Common myeloid progenitor, CD34-positive (primary cell): Measurements from ENCODE around the gene RAB8A.

Source experiments
- CTCF ChIA-PET: fragments of 350-600 bp; sonication (Branson Sonifier 250); formaldehyde crosslinking; loops from one replicate; lab custom pipeline; 2021; ENCODE audit warnings: antibody characterized with exemption; lab: Charles Lee
- POLR2A ChIA-PET: fragments of 350-600 bp; sonication (Branson Sonifier 250); formaldehyde crosslinking; loops from one replicate; lab custom pipeline; 2021; ENCODE audit warnings: antibody characterized with exemption; lab: Charles Lee
- DNase-seq, 3 donors: peaks; one replicate each; pipeline versions ENCODE4 v3.0.0 to v3.0.0-alpha.2; 2013
- H3K27ac ChIP-seq, 2 experiments: 1 replicate in 1 of 2; 2 replicates in 1 of 2; pipeline ENCODE4 v1.7.0; 2013; ENCODE audit warnings: inconsistent platforms in 2 of 2, low read length in 2 of 2, mild to moderate bottlenecking in 2 of 2, low read depth in 1 of 2, moderate library complexity in 1 of 2; ENCODE audit not compliant: severe bottlenecking in 2 of 2, insufficient read depth in 1 of 2, poor library complexity in 1 of 2
- H3K27me3 ChIP-seq, 5 experiments: replicated peaks in 2 of 5; 1 replicate in 3 of 5; 2 replicates in 2 of 5; pipeline versions ENCODE4 v1.6.1 to v1.7.0; 2013; ENCODE audit warnings: low read length in 4 of 5, mild to moderate bottlenecking in 2 of 5, moderate library complexity in 2 of 5, inconsistent platforms in 1 of 5; ENCODE audit not compliant: insufficient read depth in 5 of 5, control insufficient read depth in 4 of 5
- H3K36me3 ChIP-seq, 4 experiments: 1 replicate in 2 of 4; 2 replicates in 2 of 4; pipeline versions ENCODE4 v1.6.1 to v1.7.0; 2013; ENCODE audit warnings: low read length in 3 of 4, control low read depth in 1 of 4, mild to moderate bottlenecking in 1 of 4; ENCODE audit not compliant: control insufficient read depth in 4 of 4, insufficient read depth in 4 of 4
- H3K4me1 ChIP-seq, 4 experiments: 1 replicate in 3 of 4; 2 replicates in 1 of 4; pipeline versions ENCODE4 v1.6.1 to v1.7.1; 2013; ENCODE audit warnings: low read length in 3 of 4, mild to moderate bottlenecking in 3 of 4, control low read depth in 1 of 4, inconsistent platforms in 1 of 4, moderate library complexity in 1 of 4; ENCODE audit not compliant: control insufficient read depth in 4 of 4, insufficient read depth in 4 of 4; ENCODE audit errors: control extremely low read depth in 1 of 4
- H3K4me3 ChIP-seq, 7 experiments: 1 replicate in 4 of 7; 2 replicates in 3 of 7; pipeline versions ENCODE4 v1.5.1 to v1.7.0; 2013; ENCODE audit warnings: mild to moderate bottlenecking in 7 of 7, low read length in 6 of 7, moderate library complexity in 6 of 7, inconsistent platforms in 2 of 7, low read depth in 2 of 7, control low read depth in 1 of 7; ENCODE audit not compliant: insufficient read depth in 4 of 7, control insufficient read depth in 1 of 7; ENCODE audit errors: extremely low read depth in 1 of 7
- H3K9me3 ChIP-seq, 5 experiments: 1 replicate in 4 of 5; 2 replicates in 1 of 5; pipeline versions ENCODE4 v1.6.1 to v1.7.1; 2013; ENCODE audit warnings: low read length in 4 of 5, mild to moderate bottlenecking in 2 of 5, inconsistent platforms in 1 of 5, low read depth in 1 of 5, moderate library complexity in 1 of 5; ENCODE audit not compliant: control insufficient read depth in 4 of 5, insufficient read depth in 2 of 5; ENCODE audit errors: control extremely low read depth in 1 of 5
- WGBS: methylation state at CpG from one replicate; pipeline ENCODE4 v1.1.5; 2013; ENCODE audit not compliant: insufficient coverage; 5-methylcytosine and 5-hydroxymethylcytosine counted together

Gene RAB8A

GRCh38 chr19:16089010-16089846 lies 22.5 kb upstream of the RAB8A start:
- CTCF ChIA-PET: interaction anchor here (0.5 to 2.5 kb wide), 6 partner anchors 10 to 323 kb away, joined by 3 to 9 read pairs (median 4); no protein-coding TSS in a partner anchor
- H3K9me3 ChIP-seq: no peaks in the 10 kb centered on the region
- no peak overlapping the region for H3K4me3 ChIP-seq
- DNase-seq: no peak
- WGBS: 96% methylated on average over 7 of the region's 10 CpGs
- POLR2A ChIA-PET: interaction anchor here (0.6 to 0.7 kb wide), 2 partner anchors 10 to 668 kb away, joined by 3 to 5 read pairs; no protein-coding TSS in a partner anchor
- no peak overlapping the region for H3K27ac ChIP-seq
- H3K4me1 ChIP-seq: peaks cover 0 to 39% (median 35%) of the 10 kb centered on the region in 4 experiments
- no peaks in the 10 kb centered on the region for H3K27me3 ChIP-seq
- peaks cover 18 to 87% (median 70%) of the 10 kb centered on the region in 4 experiments for H3K36me3 ChIP-seq

GRCh38 chr19:16091546-16092475 lies 19.9 kb upstream of the RAB8A start:
- CTCF ChIA-PET: interaction anchor here (1.1 to 1.5 kb wide), 4 partner anchors 8 to 26 kb away, joined by 3 to 6 read pairs (median 3); partner anchors contain the start of gene TPM4
- Histone ChIP-seq H3K9me3 (no peaks in the 10 kb centered on the region), H3K36me3 (peaks cover 32 to 97% (median 76%) of the 10 kb centered on the region in 4 experiments), H3K4me3 (no peak overlapping the region), H3K27me3 (no peaks in the 10 kb centered on the region), H3K27ac (peak overlapping the region in 1 of 2 experiments; percentile 49), H3K4me1 (peaks cover 0 to 16% (median 14%) of the 10 kb centered on the region in 4 experiments)
- no peak for DNase-seq
- 99% methylated on average over 9 of the region's 13 CpGs for WGBS
- POLR2A ChIA-PET: no interaction called here

GRCh38 chr19:16094360-16095070 lies 17.2 kb upstream of the RAB8A start:
- 86% methylated on average over 8 of the region's 10 CpGs for WGBS
- Histone ChIP-seq H3K4me3 (no peak overlapping the region), H3K27ac (no peak overlapping the region), H3K4me1 (peaks cover 0 to 3% (median 1%) of the 10 kb centered on the region in 4 experiments), H3K27me3 (no peaks in the 10 kb centered on the region), H3K9me3 (no peaks in the 10 kb centered on the region), H3K36me3 (peaks cover 25 to 96% (median 72%) of the 10 kb centered on the region in 4 experiments)
- CTCF ChIA-PET: interaction anchor here (0.8 to 1.8 kb wide), 11 partner anchors 9 to 225 kb away, joined by 3 to 8 read pairs (median 4); partner anchors contain the start of gene TPM4
- POLR2A ChIA-PET: interaction anchor here (1.1 to 1.6 kb wide), 3 partner anchors 8 to 16 kb away, joined by 3 to 7 read pairs (median 4); no protein-coding TSS in a partner anchor
- no peak for DNase-seq

- H3K4me1 ChIP-seq: peaks cover 0 to 3% (median 1%) of the 10 kb centered on the region in 4 experiments
- ChIA-PET CTCF (interaction anchor here (0.7 to 1.9 kb wide), 15 partner anchors 8 to 225 kb away, joined by 3 to 8 read pairs (median 4); partner anchors contain the start of gene TPM4), POLR2A (interaction anchor here (1.1 to 1.6 kb wide), 3 partner anchors 8 to 16 kb away, joined by 3 to 7 read pairs (median 4); no protein-coding TSS in a partner anchor)
- H3K27me3 ChIP-seq: no peaks in the 10 kb centered on the region
- H3K36me3 ChIP-seq: peaks cover 27 to 96% (median 73%) of the 10 kb centered on the region in 4 experiments
- H3K9me3 ChIP-seq: no peaks in the 10 kb centered on the region
- H3K27ac ChIP-seq: no peak overlapping the region
- 91% methylated on average over 13 of the region's 13 CpGs for WGBS
- peak in 2 of 3 donors; percentile 53 to 58 for DNase-seq
- no peak overlapping the region for H3K4me3 ChIP-seq
Observed at GRCh38 chr19:16095071-16095571, 16.6 kb upstream of the RAB8A start.

GRCh38 chr19:16096280-16096855 lies 15.3 kb upstream of the RAB8A start:
- no peak for DNase-seq
- Histone ChIP-seq H3K4me3 (no peak overlapping the region), H3K9me3 (no peaks in the 10 kb centered on the region), H3K36me3 (peaks cover 33 to 95% (median 71%) of the 10 kb centered on the region in 4 experiments), H3K4me1 (peaks cover 0 to 3% (median 1%) of the 10 kb centered on the region in 4 experiments), H3K27ac (no peak overlapping the region), H3K27me3 (no peaks in the 10 kb centered on the region)
- POLR2A ChIA-PET: interaction anchor here (0.6 to 1.6 kb wide), 3 partner anchors 10 to 641 kb away, joined by 3 to 7 read pairs (median 4); no protein-coding TSS in a partner anchor
- 100% methylated on average over 2 of the region's 10 CpGs for WGBS
- CTCF ChIA-PET: interaction anchor here (0.7 to 1.9 kb wide), 8 partner anchors 9 to 90 kb away, joined by 3 to 5 read pairs (median 4); partner anchors contain the start of gene FAM32A
